B cell (primary cell): ENCODE results near the gene FRYL. TPM values are rescaled to one million over a fixed set of nuclear protein-coding genes. Genes with fewer than 3 reads are reported as not detected.

ENCODE experiments used
- ATAC-seq: fragments of 200-7000 bp; cut with Tn5 transposase; one replicate; pipeline ENCODE4 v1.10.0; 2021; ENCODE audit warnings: low read depth, mild to moderate bottlenecking, moderate number of reproducible peaks, moderate library complexity
- CTCF ChIA-PET: fragments of 350-600 bp; sonication (Branson Sonifier 250); formaldehyde crosslinking; loops from one replicate; lab custom pipeline; 2021; ENCODE audit warnings: antibody characterized with exemption, inconsistent platforms; lab: Charles Lee
- POLR2A ChIA-PET: fragments of 350-600 bp; sonication (Branson Sonifier 250); formaldehyde crosslinking; loops from one replicate; lab custom pipeline; 2021; ENCODE audit warnings: antibody characterized with exemption; lab: Charles Lee
- DNase-seq: peaks from one replicate; pipeline ENCODE4 v3.0.0; 2013
- H2AFZ ChIP-seq: 2 replicates; pipeline ENCODE4 v1.6.1; 2012; ENCODE audit warnings: mild to moderate bottlenecking, low read depth, low read length; ENCODE audit not compliant: insufficient read depth, poor library complexity, severe bottlenecking
- H3K27ac ChIP-seq, 2 donors: 1 replicate in 1 of 2; 2 replicates in 1 of 2; pipeline ENCODE4 v1.5.1; 2012 to 2013; ENCODE audit warnings: low read length in 2 of 2, mild to moderate bottlenecking in 2 of 2, moderate library complexity in 1 of 2
- H3K27me3 ChIP-seq, 4 experiments: fragments of 200-600 bp in 1 of 4; sonication (generic) in 1 of 4; replicated peaks in 1 of 4; 1 replicate in 2 of 4; 2 replicates in 2 of 4; pipeline versions ENCODE4 v1.6.1 to v1.7.0; 2013 to 2016; ENCODE audit warnings: low read length in 3 of 4, mild to moderate bottlenecking in 2 of 4, mixed read lengths in 1 of 4, moderate library complexity in 1 of 4; ENCODE audit not compliant: insufficient read depth in 4 of 4, control insufficient read depth in 3 of 4; ENCODE audit errors: control extremely low read depth in 1 of 4
- H3K36me3 ChIP-seq, 2 experiments: replicated peaks in 1 of 2; 1 replicate in 1 of 2; 2 replicates in 1 of 2; pipeline versions ENCODE4 v1.6.1 to v1.7.1; 2013; ENCODE audit warnings: low read length in 1 of 2; ENCODE audit not compliant: insufficient read depth in 2 of 2, control insufficient read depth in 1 of 2; ENCODE audit errors: control extremely low read depth in 1 of 2, extremely low read depth in 1 of 2
- H3K4me1 ChIP-seq, 2 donors: fragments of 200-600 bp in 1 of 2; sonication (generic) in 1 of 2; 1 replicate in 1 of 2; 2 replicates in 1 of 2; pipeline versions ENCODE4 v1.5.1 to v1.6.1; 2013 to 2017; ENCODE audit warnings: low read length in 2 of 2; ENCODE audit not compliant: control insufficient read depth in 2 of 2, insufficient read depth in 2 of 2
- H3K4me2 ChIP-seq: replicated peaks from 2 replicates; pipeline ENCODE3; 2012; ENCODE audit warnings: mild to moderate bottlenecking, low read depth, low read length; ENCODE audit not compliant: poor library complexity, severe bottlenecking
- H3K4me3 ChIP-seq, 5 experiments: fragments of 200-600 bp in 1 of 5; sonication (generic) in 1 of 5; 1 replicate in 3 of 5; 2 replicates in 2 of 5; pipeline versions ENCODE4 v1.5.1 to v1.7.0; 2011 to 2016; ENCODE audit warnings: low read length in 4 of 5, mild to moderate bottlenecking in 4 of 5, low read depth in 2 of 5, control low read depth in 1 of 5, moderate library complexity in 1 of 5; ENCODE audit not compliant: insufficient read depth in 1 of 5; ENCODE audit errors: control extremely low read depth in 1 of 5, extremely low read depth in 1 of 5
- H3K79me2 ChIP-seq: fragments of 200-600 bp; sonication (generic); one replicate; pipeline ENCODE4 v1.6.0; 2016; ENCODE audit warnings: low read length; ENCODE audit not compliant: control insufficient read depth, insufficient read depth
- H3K9ac ChIP-seq: fragments of 200-600 bp; sonication (generic); 2 replicates; pipeline ENCODE4 v1.6.1; 2017; ENCODE audit warnings: mild to moderate bottlenecking, low read length, moderate library complexity
- H3K9me3 ChIP-seq, 3 donors: one replicate each; pipeline versions ENCODE4 v1.6.1 to v1.7.1; 2013; ENCODE audit warnings: low read length in 2 of 3; ENCODE audit not compliant: control insufficient read depth in 2 of 3, insufficient read depth in 1 of 3; ENCODE audit errors: control extremely low read depth in 1 of 3
- H4K20me1 ChIP-seq: 2 replicates; pipeline ENCODE4 v1.6.0; 2012; ENCODE audit warnings: mild to moderate bottlenecking, low read length; ENCODE audit not compliant: insufficient read depth, control insufficient read depth, poor library complexity, severe bottlenecking
- H3K27ac Mint-ChIP-seq: one replicate; pipeline ENCODE4 v1.8.0; 2021; ENCODE audit warnings: mixed read lengths
- H3K27me3 Mint-ChIP-seq: one replicate; pipeline ENCODE4 v1.8.0; 2021; ENCODE audit warnings: mixed read lengths
- H3K4me1 Mint-ChIP-seq: one replicate; pipeline ENCODE4 v1.8.0; 2021; ENCODE audit warnings: mixed read lengths
- H3K4me3 Mint-ChIP-seq: one replicate; pipeline ENCODE4 v1.8.0; 2021; ENCODE audit warnings: mixed read lengths
- H3K9me3 Mint-ChIP-seq: one replicate; pipeline ENCODE4 v1.8.0; 2022; ENCODE audit warnings: mixed read lengths; ENCODE audit not compliant: insufficient read depth
- CTCF ChIP-seq: fragments of 200-600 bp; IDR thresholded peaks from one replicate; pipeline ENCODE4 v1.8.0; 2022; ENCODE audit warnings: antibody characterized with exemption, mild to moderate bottlenecking
- EZH2 ChIP-seq: IDR thresholded peaks from 2 replicates; pipeline ENCODE4 v1.6.1; 2012; ENCODE audit warnings: borderline replicate concordance, low read depth, mild to moderate bottlenecking, moderate library complexity, low read length; ENCODE audit not compliant: insufficient read depth, poor library complexity, severe bottlenecking
- WGBS: methylation state at CpG from one replicate; pipeline ENCODE4 v1.1.5; 2013; ENCODE audit warnings: missing lambda C conversion rate; ENCODE audit not compliant: insufficient coverage; 5-methylcytosine and 5-hydroxymethylcytosine counted together
- intact Hi-C: fragments of 100-400 bp; cut with micrococcal nuclease; formaldehyde crosslinking; loops from one replicate; pipeline ENCODE4 v1.10.0; 2022
- polyA plus RNA-seq: library from polyadenylated mRNA; depleted of rRNA; stranded (reverse); fragments of >200 nt; gene quantifications from 2 replicates; pipeline ENCODE4 v1.2.3, GENCODE V29; 2012
- total RNA-seq, 2 donors: library from RNA; stranded (reverse); fragments of 120-200 nt in 1 of 2; gene quantifications; 1 replicate in 1 of 2; 2 replicates in 1 of 2; pipeline versions ENCODE4 v1.2.3 to v1.2.4, GENCODE V29; 2013 to 2022

Gene FRYL
- total and polyA plus RNA-seq, 2 donors (not counting 1 experiment from before 2014, with no cell fraction given), result 15.5 to 138 TPM

GRCh38 chr4:48694824-48695223 is 85.3 kb downstream of the FRYL start:
- 100% methylated on average over 1 of the region's 2 CpGs for WGBS
- Histone ChIP-seq H3K27me3 (no peaks in the 10 kb centered on the region), H3K9me3 (no peaks in the 10 kb centered on the region), H3K4me1 (peaks cover 10 to 17% of the 10 kb centered on the region in 2 donors), H2AFZ (no peak overlapping the region), H3K27ac (no peak overlapping the region), H3K79me2 (peaks cover 81% of the 10 kb centered on the region), H4K20me1 (peaks cover 55% of the 10 kb centered on the region), H3K4me3 (no peak overlapping the region), H3K9ac (no peak overlapping the region), H3K4me2 (no peak overlapping the region), H3K36me3 (peaks cover 0 to under 1% of the 10 kb centered on the region in 2 experiments)
- POLR2A ChIA-PET, result no interaction called here
- Mint-ChIP-seq H3K27ac (no peak overlapping the region), H3K4me1 (peaks cover 48% of the 10 kb centered on the region), H3K27me3 (no peaks in the 10 kb centered on the region), H3K4me3 (no peak overlapping the region), H3K9me3 (peaks cover 3% of the 10 kb centered on the region)
- intact Hi-C loops, result no loop called here
- no peak for DNase-seq
- TF ChIP-seq EZH2, result no peak
- no peak for TF ChIP-seq CTCF
- CTCF ChIA-PET, result interaction anchor here (0.5 kb wide), 1 partner anchor 309 kb away, joined by 3 read pairs; no protein-coding TSS in a partner anchor
- ATAC-seq, result no peak

GRCh38 chr4:48693856-48694574 is 86.1 kb downstream of the FRYL start:
- Histone ChIP-seq H3K27me3 (no peaks in the 10 kb centered on the region), H3K36me3 (no peaks in the 10 kb centered on the region), H3K9me3 (no peaks in the 10 kb centered on the region), H3K9ac (no peak overlapping the region), H2AFZ (no peak overlapping the region), H4K20me1 (peaks cover 47% of the 10 kb centered on the region), H3K4me1 (peaks cover 10 to 16% of the 10 kb centered on the region in 2 donors), H3K27ac (no peak overlapping the region), H3K4me2 (no peak overlapping the region), H3K4me3 (no peak overlapping the region), H3K79me2 (peaks cover 80% of the 10 kb centered on the region)
- no peak for DNase-seq
- no peak overlapping the region for H3K27ac Mint-ChIP-seq
- WGBS, result 100% methylated on average over 2 of the region's 8 CpGs
- no peak for ATAC-seq
- H3K27me3 Mint-ChIP-seq, result no peaks in the 10 kb centered on the region
- CTCF ChIA-PET, result no interaction called here
- no peak overlapping the region for H3K4me3 Mint-ChIP-seq
- POLR2A ChIA-PET, result interaction anchor here (0.7 kb wide), 1 partner anchor 55 kb away, joined by 4 read pairs; no protein-coding TSS in a partner anchor
- TF ChIP-seq EZH2, result no peak
- intact Hi-C loops, result no loop called here
- peaks cover 47% of the 10 kb centered on the region for H3K4me1 Mint-ChIP-seq
- peaks cover 3% of the 10 kb centered on the region for H3K9me3 Mint-ChIP-seq
